Ascending aorta (tissue), 2 donors: ENCODE measurements around the gene RNGTT. TPM values are rescaled to one million over a fixed set of nuclear protein-coding genes. Genes with fewer than 3 reads are reported as not detected.

Experiments
- DNase-seq, 2 donors: peaks; one replicate each; pipeline ENCODE4 v3.0.0-alpha.2; 2019; ENCODE audit warnings: low spot score in 2 of 2
- H3K27ac ChIP-seq, 2 donors: fragments of 200-600 bp; sonication (generic); one replicate each; pipeline ENCODE4 v1.5.1; 2016 to 2017; ENCODE audit warnings: mild to moderate bottlenecking in 1 of 2
- H3K27me3 ChIP-seq: fragments of 200-600 bp; sonication (generic); one replicate; pipeline ENCODE4 v1.5.1; 2017
- H3K36me3 ChIP-seq, 2 donors: fragments of 200-600 bp; sonication (generic); one replicate each; pipeline ENCODE4 v1.5.1; 2016
- H3K4me1 ChIP-seq, 2 donors: fragments of 200-600 bp; sonication (generic); one replicate each; pipeline ENCODE4 v1.5.1; 2016 to 2017; ENCODE audit warnings: mild to moderate bottlenecking in 1 of 2
- H3K4me3 ChIP-seq, 2 donors: fragments of 200-600 bp; sonication (generic); one replicate each; pipeline ENCODE4 v1.5.1; 2016 to 2017; ENCODE audit warnings: mild to moderate bottlenecking in 1 of 2
- H3K9me3 ChIP-seq, 2 donors: fragments of 200-600 bp; sonication (generic); one replicate each; pipeline ENCODE4 v1.5.1; 2016
- CTCF ChIP-seq, 3 experiments: fragments of 200-600 bp in 2 of 3; fragments of 450-650 bp in 1 of 3; sonication (generic) in 2 of 3; IDR thresholded peaks; one replicate each; pipeline ENCODE4 v1.5.1; 2016 to 2019; ENCODE audit warnings: antibody characterized with exemption in 3 of 3, mild to moderate bottlenecking in 1 of 3, moderate library complexity in 1 of 3
- intact Hi-C: fragments of 100-400 bp; cut with DNase I; formaldehyde crosslinking; loops from one replicate; pipeline ENCODE4 v1.15.1; 2023
- total RNA-seq: library from RNA; depleted of rRNA; stranded (reverse); fragments of >200 nt; gene quantifications from one replicate; pipeline ENCODE4 v1.1.0, GENCODE V29; 2016

RNGTT gene
- total RNA-seq, 1 donor from 2014 or later: 13.4 TPM

DNA sequence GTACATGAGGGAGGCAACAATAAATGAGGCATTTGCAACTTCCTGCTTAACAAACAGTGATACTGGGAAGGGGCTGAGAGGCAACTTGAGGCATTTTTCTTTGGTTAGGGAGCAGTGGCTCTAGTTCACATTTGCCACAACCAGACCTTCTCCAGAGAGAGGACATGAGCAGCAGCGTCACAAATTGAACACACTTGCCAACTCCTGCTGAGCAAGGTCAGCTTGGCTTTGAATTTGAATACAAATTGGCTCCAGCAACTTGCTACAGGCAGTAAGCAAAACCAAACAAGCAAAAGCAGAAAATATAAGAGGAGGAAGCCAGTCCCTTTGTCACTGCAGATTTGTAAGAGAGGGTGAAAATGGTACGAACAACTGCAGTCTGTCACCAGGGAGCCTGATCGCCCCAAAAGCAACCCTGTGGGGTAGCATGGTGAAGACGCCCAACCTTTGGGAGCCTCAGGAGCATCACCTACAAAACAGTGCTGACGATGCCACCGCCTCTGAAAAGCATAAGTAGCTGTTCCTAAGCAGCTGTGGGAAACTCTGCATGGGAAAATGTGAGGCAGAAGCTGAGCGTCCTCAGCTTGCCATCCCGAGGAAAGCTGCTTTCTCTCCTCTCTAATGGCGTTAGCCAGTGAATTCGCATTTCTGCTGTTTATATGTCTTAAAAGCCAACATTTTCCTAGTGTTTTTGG lies 378.7 kb downstream of the RNGTT start:
- H3K4me3 ChIP-seq: no peak overlapping the region
- H3K27me3 ChIP-seq: no peaks in the 10 kb centered on the region
- H3K4me1 ChIP-seq: peaks cover 8 to 10% of the 10 kb centered on the region in 2 donors
- no peaks in the 10 kb centered on the region for H3K36me3 ChIP-seq
- intact Hi-C loops: loop anchor here (5.0 kb wide), 2 partner anchors 217 to 642 kb away; no protein-coding TSS in a partner anchor
- TF ChIP-seq CTCF (IDR thresholded peaks at IDR 0.05): no peak
- no peak for DNase-seq
- peaks cover 0 to 19% of the 10 kb centered on the region in 2 donors for H3K9me3 ChIP-seq
- H3K27ac ChIP-seq: peak overlapping the region in 1 of 2 donors; percentile 64

DNA sequence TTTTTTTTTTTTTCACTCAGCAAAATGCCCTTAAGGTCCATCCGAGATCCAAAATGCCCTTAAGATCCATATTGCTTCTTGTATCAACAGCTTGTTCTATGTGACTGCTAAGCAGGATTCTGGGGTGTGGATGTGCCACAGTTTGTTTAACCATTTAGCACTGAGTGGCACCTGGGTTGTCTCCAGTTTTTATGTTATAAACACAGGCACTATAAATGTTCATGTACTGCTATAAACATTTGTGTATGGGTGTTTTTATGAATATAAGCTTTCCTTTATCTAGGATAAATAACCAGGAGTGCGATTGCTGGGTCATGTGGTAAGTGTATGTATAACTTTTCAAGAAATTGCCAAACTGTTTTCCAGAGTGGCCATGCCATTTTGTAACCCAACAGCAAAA lies 386.0 kb downstream of the RNGTT start:
- peaks cover 0 to 8% of the 10 kb centered on the region in 2 donors for H3K9me3 ChIP-seq

GRCh38 chr6:88575536-88575935 lies 387.9 kb downstream of the RNGTT start:
- no peak overlapping the region for H3K27ac ChIP-seq

More for the DNA sequence above, 386.0 kb downstream of the RNGTT start:
- H3K4me1 ChIP-seq: no peaks in the 10 kb centered on the region
- no peak for TF ChIP-seq CTCF (IDR thresholded peaks at IDR 0.05)
- H3K27ac ChIP-seq: no peak overlapping the region
- intact Hi-C loops: no loop called here
- no peak overlapping the region for H3K4me3 ChIP-seq
- H3K36me3 ChIP-seq: no peaks in the 10 kb centered on the region
- DNase-seq: no peak
- no peaks in the 10 kb centered on the region for H3K27me3 ChIP-seq

DNA sequence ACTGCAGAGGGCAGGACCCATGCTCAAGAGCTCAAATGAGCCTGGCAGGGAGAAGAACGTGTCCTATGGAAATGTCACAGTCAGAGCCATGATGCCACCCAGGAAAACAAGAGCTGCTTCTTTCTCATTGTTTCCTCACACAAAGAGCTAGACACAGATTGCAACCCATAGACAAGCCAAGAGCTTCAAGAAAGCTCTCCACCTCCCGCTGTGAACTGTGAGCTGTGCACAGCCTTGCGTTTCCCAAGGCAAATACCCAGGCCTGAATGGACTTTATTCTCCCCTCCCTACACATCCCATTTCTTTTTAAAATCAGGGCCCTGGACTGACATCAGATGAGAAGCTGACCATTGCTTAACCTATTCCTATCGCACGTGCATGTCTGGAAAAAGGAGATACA lies 388.8 kb downstream of the RNGTT start:
- DNase-seq: no peak
- Histone ChIP-seq H3K4me1 (no peaks in the 10 kb centered on the region), H3K4me3 (no peak overlapping the region), H3K9me3 (no peaks in the 10 kb centered on the region), H3K27me3 (no peaks in the 10 kb centered on the region), H3K36me3 (no peaks in the 10 kb centered on the region), H3K27ac (no peak overlapping the region)
- intact Hi-C loops: no loop called here
- TF ChIP-seq CTCF (IDR thresholded peaks at IDR 0.05): no peak

More at GRCh38 chr6:88575536-88575935, 387.9 kb downstream of the RNGTT start:
- intact Hi-C loops: no loop called here
- no peaks in the 10 kb centered on the region for H3K9me3 ChIP-seq
- no peaks in the 10 kb centered on the region for H3K36me3 ChIP-seq
- no peak for DNase-seq
- no peak overlapping the region for H3K4me3 ChIP-seq
- H3K4me1 ChIP-seq: no peaks in the 10 kb centered on the region
- no peaks in the 10 kb centered on the region for H3K27me3 ChIP-seq
- no peak for TF ChIP-seq CTCF (IDR thresholded peaks at IDR 0.05)

GRCh38 chr6:88574031-88574430 lies 389.4 kb downstream of the RNGTT start:
- Histone ChIP-seq H3K4me1 (no peaks in the 10 kb centered on the region), H3K27me3 (no peaks in the 10 kb centered on the region), H3K36me3 (no peaks in the 10 kb centered on the region), H3K4me3 (no peak overlapping the region), H3K9me3 (no peaks in the 10 kb centered on the region), H3K27ac (no peak overlapping the region)
- TF ChIP-seq CTCF (IDR thresholded peaks at IDR 0.05): no peak
- no peak for DNase-seq
- intact Hi-C loops: no loop called here
